Measurements from ENCODE around the gene CEMIP. TPM values are rescaled to one million over a fixed set of nuclear protein-coding genes. Genes with fewer than 3 reads are reported as not detected.

The CEMIP gene
- total and polyA plus RNA-seq, 12 donors, result 0.08 to 2.2 (median 0.35) TPM

DNA sequence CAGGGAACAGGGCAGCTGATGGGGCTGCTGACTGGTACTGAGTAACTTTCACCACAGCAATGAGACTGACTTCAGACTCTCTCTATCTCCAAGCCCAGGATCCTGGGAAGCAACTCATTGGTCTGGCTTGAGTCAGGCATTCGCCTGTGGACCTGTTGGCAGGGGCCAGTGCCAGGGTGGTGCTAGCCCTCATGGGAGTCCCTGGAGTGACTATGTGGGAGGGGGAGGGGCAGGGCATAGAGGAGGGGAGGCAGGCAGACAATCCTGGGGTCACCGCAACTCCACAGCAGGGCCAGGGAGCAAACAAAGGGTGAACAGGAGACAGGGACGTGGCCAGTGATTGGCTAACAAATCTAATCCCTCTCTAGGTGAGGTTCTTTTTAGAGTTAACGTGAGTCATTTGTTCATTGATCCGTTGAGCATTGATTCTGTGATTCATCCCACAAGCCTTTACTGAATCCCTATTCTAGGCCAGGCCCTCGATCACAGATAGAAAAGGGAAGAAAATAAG, 71.8 kb downstream of the CEMIP start:
- intact Hi-C loops (cut with DNase I), result no loop called here
- Histone ChIP-seq H3K9me3 (replicated peaks in 1 of 3) (no peaks in the 10 kb centered on the region), H3K27me3 (peaks cover 5% of the 10 kb centered on the region), H3K27ac (no peak overlapping the region), H3K4me3 (no peak overlapping the region), H3K36me3 (replicated peaks in 1 of 2) (no peaks in the 10 kb centered on the region), H3K4me1 (replicated peaks in 1 of 2) (no peaks in the 10 kb centered on the region)
- 79 to 82% (median 81%) methylated on average over 6 of the region's 6 CpGs for WGBS, 4 donors
- TF ChIP-seq, protein P1, sequence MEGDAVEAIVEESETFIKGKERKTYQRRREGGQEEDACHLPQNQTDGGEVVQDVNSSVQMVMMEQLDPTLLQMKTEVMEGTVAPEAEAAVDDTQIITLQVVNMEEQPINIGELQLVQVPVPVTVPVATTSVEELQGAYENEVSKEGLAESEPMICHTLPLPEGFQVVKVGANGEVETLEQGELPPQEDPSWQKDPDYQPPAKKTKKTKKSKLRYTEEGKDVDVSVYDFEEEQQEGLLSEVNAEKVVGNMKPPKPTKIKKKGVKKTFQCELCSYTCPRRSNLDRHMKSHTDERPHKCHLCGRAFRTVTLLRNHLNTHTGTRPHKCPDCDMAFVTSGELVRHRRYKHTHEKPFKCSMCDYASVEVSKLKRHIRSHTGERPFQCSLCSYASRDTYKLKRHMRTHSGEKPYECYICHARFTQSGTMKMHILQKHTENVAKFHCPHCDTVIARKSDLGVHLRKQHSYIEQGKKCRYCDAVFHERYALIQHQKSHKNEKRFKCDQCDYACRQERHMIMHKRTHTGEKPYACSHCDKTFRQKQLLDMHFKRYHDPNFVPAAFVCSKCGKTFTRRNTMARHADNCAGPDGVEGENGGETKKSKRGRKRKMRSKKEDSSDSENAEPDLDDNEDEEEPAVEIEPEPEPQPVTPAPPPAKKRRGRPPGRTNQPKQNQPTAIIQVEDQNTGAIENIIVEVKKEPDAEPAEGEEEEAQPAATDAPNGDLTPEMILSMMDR (IDR thresholded peaks at IDR 0.05), result no peak
- no peak for TF ChIP-seq POLR2A (IDR thresholded peaks at IDR 0.05)
- no peak for DNase-seq

- WGBS, 4 donors, result 70 to 86% (median 81%) methylated on average over 4 of the region's 4 CpGs
- DNase-seq, result no peak
- no peaks in the 10 kb centered on the region for H3K36me3 ChIP-seq (replicated peaks in 1 of 2)
- no peak for TF ChIP-seq POLR2A (IDR thresholded peaks at IDR 0.05)
- TF ChIP-seq, protein P1 (IDR thresholded peaks at IDR 0.05), result no peak
- peaks cover 2% of the 10 kb centered on the region for H3K27me3 ChIP-seq
- H3K4me3 ChIP-seq, result no peak overlapping the region
- peaks cover 0 to 5% of the 10 kb centered on the region in 2 donors for H3K4me1 ChIP-seq (replicated peaks in 1 of 2)
- no peak overlapping the region for H3K27ac ChIP-seq
- no peaks in the 10 kb centered on the region for H3K9me3 ChIP-seq (replicated peaks in 1 of 3)
- intact Hi-C loops (cut with DNase I), result no loop called here
These were observed 73.5 kb downstream of the CEMIP start for GRCh38 chr15:80852676-80853075.

DNA sequence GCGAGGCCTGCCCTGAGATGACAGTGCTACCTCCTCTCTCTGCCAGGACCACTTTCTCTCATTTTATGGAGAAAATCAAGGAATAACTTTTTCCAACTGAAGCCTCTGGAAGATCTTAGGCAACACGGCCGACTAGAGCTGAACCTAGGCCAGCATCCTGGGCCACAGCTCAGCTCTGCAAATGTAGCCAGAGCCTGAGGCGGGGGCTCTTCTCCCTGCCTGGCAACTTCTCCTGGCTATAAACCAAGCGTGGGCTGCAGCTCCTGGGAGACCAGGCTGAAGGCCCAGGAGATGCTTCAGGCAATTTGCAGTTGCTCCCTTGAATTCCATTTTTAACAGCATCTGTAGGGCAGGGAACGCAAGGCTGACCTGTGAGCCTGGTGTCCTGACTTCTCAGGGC, 74.9 kb downstream of the CEMIP start:
- WGBS, 4 donors, result 73 to 82% (median 76%) methylated on average over 5 to 6 of the region's 6 CpGs
- Histone ChIP-seq H3K27me3 (no peaks in the 10 kb centered on the region), H3K9me3 (replicated peaks in 1 of 3) (no peaks in the 10 kb centered on the region), H3K27ac (no peak overlapping the region), H3K4me3 (no peak overlapping the region), H3K4me1 (replicated peaks in 1 of 2) (peaks cover 0 to 5% of the 10 kb centered on the region in 2 donors), H3K36me3 (replicated peaks in 1 of 2) (no peaks in the 10 kb centered on the region)
- DNase-seq, result no peak
- intact Hi-C loops (cut with DNase I), result no loop called here
- no peak for TF ChIP-seq POLR2A (IDR thresholded peaks at IDR 0.05)
- TF ChIP-seq, protein P1 (IDR thresholded peaks at IDR 0.05), result no peak

DNA sequence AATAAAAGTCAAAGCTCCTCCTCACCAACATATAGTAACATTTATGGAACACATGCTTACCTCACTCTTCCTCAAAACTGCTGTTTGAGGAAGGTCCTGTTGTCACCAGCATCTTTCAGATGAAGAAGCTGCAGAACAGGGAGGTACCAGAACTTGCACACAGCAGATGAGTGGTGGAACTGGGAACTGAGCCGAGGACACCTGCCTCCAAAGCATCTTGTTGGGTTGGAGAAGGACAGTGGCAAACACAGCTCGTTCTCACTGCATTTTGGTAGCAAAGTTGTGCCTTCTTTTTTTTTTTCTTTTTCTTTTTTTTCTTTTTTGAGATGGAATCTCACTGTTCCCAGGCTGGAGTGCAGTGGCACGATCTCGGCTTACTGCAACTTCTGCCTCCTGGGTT, 76.0 kb downstream of the CEMIP start:
- DNase-seq, result no peak
- Histone ChIP-seq H3K4me1 (replicated peaks in 1 of 2) (peaks cover 0 to 5% of the 10 kb centered on the region in 2 donors), H3K4me3 (no peak overlapping the region), H3K36me3 (replicated peaks in 1 of 2) (no peaks in the 10 kb centered on the region), H3K27ac (no peak overlapping the region), H3K9me3 (replicated peaks in 1 of 3) (no peaks in the 10 kb centered on the region), H3K27me3 (no peaks in the 10 kb centered on the region)
- intact Hi-C loops (cut with DNase I), result no loop called here
- WGBS, 4 donors, result 82 to 89% (median 86%) methylated on average over 4 of the region's 4 CpGs
- TF ChIP-seq, protein P1 (IDR thresholded peaks at IDR 0.05), result no peak

Measured in adrenal gland (tissue), 12 donors.